ENCODE data around the gene PRTFDC1. TPM values are rescaled to one million over a fixed set of nuclear protein-coding genes. Genes with fewer than 3 reads are reported as not detected.

The PRTFDC1 gene
- total RNA-seq, 1 experiment from 2014 or later: not detected

DNA sequence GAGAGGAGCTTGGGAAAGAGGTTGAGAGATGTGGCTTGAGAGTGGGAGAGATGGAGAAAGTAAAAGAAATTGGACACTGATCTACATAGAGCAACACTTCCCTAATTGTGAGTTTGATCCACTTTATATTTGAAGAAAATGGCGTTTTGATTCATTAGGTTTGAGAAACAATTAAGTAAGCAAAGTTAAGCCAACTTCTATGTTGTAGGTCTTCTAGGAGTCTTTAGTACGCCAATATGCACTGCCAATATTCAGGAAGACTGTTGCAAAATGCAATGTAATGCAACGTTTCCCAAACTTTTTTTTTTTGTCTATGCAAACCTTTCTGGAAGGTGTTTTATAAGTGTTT lies 7.0 kb upstream of the PRTFDC1 start:
- no peak overlapping the region for H3K9ac ChIP-seq (ENCODE audit: low read length)
- H3K27me3 ChIP-seq (ENCODE audit: insufficient read depth, low read length): no peaks in the 10 kb centered on the region
- peak overlapping the region; percentile 49 for H2AFZ ChIP-seq (ENCODE audit: low read depth, low read length, poor library complexity, severe bottlenecking)
- ChIA-PET RAD21 (ENCODE audit: low non-redundant PET in 1 of 2, low total read pairs in 2 of 2, uncharacterized antibody in 2 of 2, unreplicated experiment in 2 of 2) (no interaction called here), POLR2A (no interaction called here), CTCF (no interaction called here)
- H3K4me2 ChIP-seq (ENCODE audit: low read length): peak overlapping the region; percentile 51
- ATAC-seq: no peak
- no peaks in the 10 kb centered on the region for H3K79me2 ChIP-seq (ENCODE audit: insufficient read depth, low read length)
- intact Hi-C loops (cut with micrococcal nuclease): no loop called here
- BruUV-seq (replicated peaks): no TSS peak
- no peak overlapping the region for H3K27ac ChIP-seq (ENCODE audit: low read depth, low read length)
- no peak overlapping the region for H3K4me3 ChIP-seq (replicated peaks in 1 of 2; ENCODE audit: low read depth in 1 of 2, low read length in 2 of 2)
- H3K4me1 ChIP-seq (ENCODE audit: control insufficient read depth in 1 of 2, insufficient read depth in 2 of 2, low read length in 2 of 2): peaks cover 24 to 48% of the 10 kb centered on the region in 2 experiments
- no peaks in the 10 kb centered on the region for H3K9me2 ChIP-seq (ENCODE audit: insufficient read depth)
- DNase-seq (ENCODE audit: low read depth, low spot score): no peak
- no peak for TF ChIP-seq EGR1 (IDR thresholded peaks at IDR 0.05; ENCODE audit: low read depth)
- no peak for TF ChIP-seq SRF (IDR thresholded peaks at IDR 0.05; ENCODE audit: low read depth)
- TF ChIP-seq ATF3 (IDR thresholded peaks at IDR 0.05): no peak
- no peak for TF ChIP-seq SP1 (IDR thresholded peaks at IDR 0.05; ENCODE audit: low read depth)
- TF ChIP-seq, protein P1, sequence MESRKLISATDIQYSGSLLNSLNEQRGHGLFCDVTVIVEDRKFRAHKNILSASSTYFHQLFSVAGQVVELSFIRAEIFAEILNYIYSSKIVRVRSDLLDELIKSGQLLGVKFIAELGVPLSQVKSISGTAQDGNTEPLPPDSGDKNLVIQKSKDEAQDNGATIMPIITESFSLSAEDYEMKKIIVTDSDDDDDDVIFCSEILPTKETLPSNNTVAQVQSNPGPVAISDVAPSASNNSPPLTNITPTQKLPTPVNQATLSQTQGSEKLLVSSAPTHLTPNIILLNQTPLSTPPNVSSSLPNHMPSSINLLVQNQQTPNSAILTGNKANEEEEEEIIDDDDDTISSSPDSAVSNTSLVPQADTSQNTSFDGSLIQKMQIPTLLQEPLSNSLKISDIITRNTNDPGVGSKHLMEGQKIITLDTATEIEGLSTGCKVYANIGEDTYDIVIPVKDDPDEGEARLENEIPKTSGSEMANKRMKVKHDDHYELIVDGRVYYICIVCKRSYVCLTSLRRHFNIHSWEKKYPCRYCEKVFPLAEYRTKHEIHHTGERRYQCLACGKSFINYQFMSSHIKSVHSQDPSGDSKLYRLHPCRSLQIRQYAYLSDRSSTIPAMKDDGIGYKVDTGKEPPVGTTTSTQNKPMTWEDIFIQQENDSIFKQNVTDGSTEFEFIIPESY (IDR thresholded peaks at IDR 0.05; ENCODE audit: extremely low read depth, insufficient replicate concordance, low read length): no peak
- no peak for TF ChIP-seq JUND (IDR thresholded peaks at IDR 0.05)
- TF ChIP-seq ELF1 (IDR thresholded peaks at IDR 0.05; ENCODE audit: borderline replicate concordance, low read depth): no peak
- no peak for TF ChIP-seq RAD21 (IDR thresholded peaks at IDR 0.05; ENCODE audit: low read depth)
- TF ChIP-seq EZH2 (IDR thresholded peaks at IDR 0.05): no peak
- TF ChIP-seq ZNF274 (IDR thresholded peaks at IDR 0.05; ENCODE audit: low read depth, low read length): no peak
- TF ChIP-seq, protein P2, sequence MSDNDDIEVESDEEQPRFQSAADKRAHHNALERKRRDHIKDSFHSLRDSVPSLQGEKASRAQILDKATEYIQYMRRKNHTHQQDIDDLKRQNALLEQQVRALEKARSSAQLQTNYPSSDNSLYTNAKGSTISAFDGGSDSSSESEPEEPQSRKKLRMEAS (IDR thresholded peaks at IDR 0.05): no peak
- no peak for TF ChIP-seq POLR2A (IDR thresholded peaks at IDR 0.05; ENCODE audit: borderline replicate concordance, extremely low read depth, insufficient read depth, insufficient read length)
- TF ChIP-seq YY1 (IDR thresholded peaks at IDR 0.05; ENCODE audit: extremely low read depth, insufficient replicate concordance, low read depth, low read length): no peak
- TF ChIP-seq EZH2phosphoT487 (IDR thresholded peaks at IDR 0.05; ENCODE audit: borderline replicate concordance): no peak
- TF ChIP-seq REST (IDR thresholded peaks at IDR 0.05; ENCODE audit: low read depth): no peak
- TF ChIP-seq SIN3A (IDR thresholded peaks at IDR 0.05; ENCODE audit: low read depth): no peak
- TF ChIP-seq TCF7L2 (IDR thresholded peaks at IDR 0.05; ENCODE audit: borderline replicate concordance, extremely low read depth, insufficient read depth, insufficient read length): no peak
- no peaks in the 10 kb centered on the region for H3K9me3 ChIP-seq (ENCODE audit: control insufficient read depth in 1 of 2, insufficient read depth in 1 of 2, low read depth in 1 of 2, low read length in 2 of 2)
- no peaks in the 10 kb centered on the region for H3K36me3 ChIP-seq (ENCODE audit: control insufficient read depth in 1 of 2, insufficient read depth in 2 of 2, low read length in 2 of 2)
- H4K20me1 ChIP-seq (ENCODE audit: insufficient read depth): no peaks in the 10 kb centered on the region

Measured in HCT116 (cell line).